ENCODE results near the gene PIK3CB. TPM values are rescaled to one million over a fixed set of nuclear protein-coding genes. Genes with fewer than 3 reads are reported as not detected.
A peak's percentile ranks its signal among the peaks of the same experiment; 100 is the strongest.

PIK3CB gene
- total and polyA plus RNA-seq, 8 donors: 12.1 to 39.6 (median 15.0) TPM

- Histone ChIP-seq H3K9me3 (peaks cover 0 to 3% of the 10 kb centered on the region in 2 donors), H3K4me1 (peaks cover 0 to 16% of the 10 kb centered on the region in 2 donors), H3K36me3 (no peaks in the 10 kb centered on the region), H3K4me3 (no peak overlapping the region), H3K27me3 (no peaks in the 10 kb centered on the region), H3K27ac (peak overlapping the region in 1 of 2 donors; percentile 87)
- no peak for TF ChIP-seq CTCF (IDR thresholded peaks at IDR 0.05)
- DNase-seq (no peak), ATAC-seq (no peak)
- intact Hi-C loops (cut with DNase I): no loop called here
These were observed 41.3 kb upstream of the PIK3CB start for GRCh38 chr3:138875754-138876664.

GRCh38 chr3:138875096-138875753 is 40.5 kb upstream of the PIK3CB start:
- intact Hi-C loops (cut with DNase I): no loop called here
- H3K4me1 ChIP-seq: peaks cover 0 to 16% of the 10 kb centered on the region in 2 donors
- no peak overlapping the region for H3K4me3 ChIP-seq
- peak overlapping the region in 1 of 2 donors; percentile 87 for H3K27ac ChIP-seq
- no peak for TF ChIP-seq CTCF (IDR thresholded peaks at IDR 0.05)
- peaks cover 0 to 3% of the 10 kb centered on the region in 2 donors for H3K9me3 ChIP-seq
- DNase-seq: no peak
- H3K27me3 ChIP-seq: no peaks in the 10 kb centered on the region
- ATAC-seq: no peak
- no peaks in the 10 kb centered on the region for H3K36me3 ChIP-seq

- Histone ChIP-seq H3K27me3 (no peaks in the 10 kb centered on the region), H3K4me3 (no peak overlapping the region), H3K9me3 (peaks cover 0 to 3% of the 10 kb centered on the region in 2 donors), H3K36me3 (no peaks in the 10 kb centered on the region), H3K4me1 (peaks cover 0 to 16% of the 10 kb centered on the region in 2 donors), H3K27ac (peak overlapping the region in 1 of 2 donors; percentile 55)
- TF ChIP-seq CTCF (IDR thresholded peaks at IDR 0.05): no peak
- intact Hi-C loops (cut with DNase I): no loop called here
- DNase-seq: no peak
- no peak for ATAC-seq
These were observed 38.9 kb upstream of the PIK3CB start for GRCh38 chr3:138873471-138874278.

GRCh38 chr3:138872632-138873031 is 37.9 kb upstream of the PIK3CB start:
- no peak for TF ChIP-seq CTCF (IDR thresholded peaks at IDR 0.05)
- H3K4me1 ChIP-seq: peaks cover 0 to 16% of the 10 kb centered on the region in 2 donors
- no peak for DNase-seq
- no peak overlapping the region for H3K27ac ChIP-seq
- peaks cover 0 to 3% of the 10 kb centered on the region in 2 donors for H3K9me3 ChIP-seq
- ATAC-seq: no peak
- no peaks in the 10 kb centered on the region for H3K36me3 ChIP-seq
- no peaks in the 10 kb centered on the region for H3K27me3 ChIP-seq
- no peak overlapping the region for H3K4me3 ChIP-seq
- intact Hi-C loops (cut with DNase I): no loop called here
